K562 (cell line): ENCODE results near the gene NPB. TPM values are rescaled to one million over a fixed set of nuclear protein-coding genes. Genes with fewer than 3 reads are reported as not detected.
A peak's percentile ranks its signal among the peaks of the same experiment; 100 is the strongest.

Experiments
- ATAC-seq: fragments of 200-7000 bp; cut with Tn5 transposase; 3 replicates; pipeline ENCODE4 v1.9.1; 2020; ENCODE audit warnings: moderate library complexity
- BruUV-seq: library from RNA; stranded (reverse); fragments of 400-500 nt; replicated peaks from 2 replicates; lab custom pipeline; 2021; lab: Mats Ljungman, UMichigan
- CTCF ChIA-PET: fragments of 300-600 bp; formaldehyde crosslinking; extraction: SDS; loops from one replicate; lab custom pipeline; 2021; ENCODE audit warnings: low intra/inter-chr PET ratio; lab: Yijun Ruan, JAX
- POLR2A ChIA-PET: fragments of 300-600, 350-650 bp; sonication (Branson Sonifier 250); formaldehyde crosslinking; extraction: SDS; loops from one replicate; lab custom pipeline; 2021; ENCODE audit warnings: antibody characterized with exemption, inconsistent platforms; lab: Yijun Ruan, JAX
- DNase-seq, 4 experiments: peaks; one replicate each; pipeline versions ENCODE4 v3.0.0 to v3.0.0-alpha.2; 2011 to 2018; ENCODE audit warnings: low spot score in 3 of 4, mixed read lengths in 3 of 4; ENCODE audit errors: extremely low read depth in 1 of 4
- FAIRE-seq: peaks from 2 replicates; lab custom pipeline; 2011; peaks lifted over from hg19 to GRCh38; lab: Jason Lieb, UNC
- H2AFZ ChIP-seq: 2 replicates; pipeline ENCODE4 v1.6.0; 2011; ENCODE audit warnings: low read depth, low read length, control low read depth, inconsistent platforms
- H3K27ac ChIP-seq: fragments of 200-600 bp; 3 replicates; pipeline ENCODE4 v1.8.0; 2011; ENCODE audit warnings: low read depth, mild to moderate bottlenecking, control low read depth, inconsistent platforms, low read length, moderate library complexity, mixed read lengths; ENCODE audit errors: extremely low read depth
- H3K27me3 ChIP-seq, 2 experiments: fragments of 300-600 bp in 1 of 2; 2 replicates in 1 of 2; 3 replicates in 1 of 2; pipeline versions ENCODE4 v1.6.0 to v1.8.0; 2011; ENCODE audit warnings: inconsistent platforms in 2 of 2, low read length in 2 of 2, mild to moderate bottlenecking in 1 of 2, mixed read lengths in 1 of 2, moderate library complexity in 1 of 2; ENCODE audit not compliant: control insufficient read depth in 2 of 2, insufficient read depth in 2 of 2
- H3K36me3 ChIP-seq: fragments of 300-600 bp; 3 replicates; pipeline ENCODE4 v1.8.0; 2011; ENCODE audit warnings: mild to moderate bottlenecking, low read length, inconsistent platforms; ENCODE audit not compliant: control insufficient read depth, insufficient read depth
- H3K4me1 ChIP-seq, 2 experiments: fragments of 200-600 bp in 1 of 2; replicated peaks in 1 of 2; 2 replicates in 1 of 2; 3 replicates in 1 of 2; pipeline versions ENCODE4 v1.5.1 to v1.8.0; 2011; ENCODE audit warnings: inconsistent platforms in 2 of 2, low read length in 2 of 2, mild to moderate bottlenecking in 1 of 2, mixed read lengths in 1 of 2, moderate library complexity in 1 of 2; ENCODE audit not compliant: control insufficient read depth in 2 of 2, insufficient read depth in 2 of 2
- H3K4me2 ChIP-seq: 2 replicates; pipeline ENCODE4 v1.6.1; 2011; ENCODE audit warnings: low read length, control low read depth, inconsistent platforms, mixed read lengths; ENCODE audit not compliant: insufficient read depth
- H3K4me3 ChIP-seq: fragments of 200-600 bp; sonication (generic), shearing (Covaris generic); 2 replicates; pipeline ENCODE4 v1.5.1; 2016; ENCODE audit warnings: control low read depth, inconsistent platforms
- H3K79me2 ChIP-seq: fragments of 200-600 bp; 3 replicates; pipeline ENCODE4 v1.8.0; 2011; ENCODE audit warnings: low read length, inconsistent platforms; ENCODE audit not compliant: control insufficient read depth, insufficient read depth
- H3K9ac ChIP-seq, 2 experiments: 2 replicates each; pipeline versions ENCODE4 v1.6.0 to v1.6.1; 2011; ENCODE audit warnings: low read depth in 2 of 2, low read length in 2 of 2, control low read depth in 1 of 2, inconsistent platforms in 1 of 2, mild to moderate bottlenecking in 1 of 2, mixed read lengths in 1 of 2; ENCODE audit not compliant: insufficient read depth in 1 of 2
- H3K9me1 ChIP-seq: one replicate; pipeline ENCODE4 v1.6.0; 2011; ENCODE audit warnings: inconsistent platforms, mild to moderate bottlenecking, low read length, moderate library complexity; ENCODE audit not compliant: control insufficient read depth, insufficient read depth
- H3K9me3 ChIP-seq: replicated peaks from 2 replicates; pipeline ENCODE4 v1.5.1; 2011; ENCODE audit warnings: low read depth, low read length, inconsistent platforms; ENCODE audit not compliant: control insufficient read depth, insufficient read depth
- H4K20me1 ChIP-seq: replicated peaks from 2 replicates; pipeline ENCODE4 v1.6.1; 2011; ENCODE audit warnings: low read length, inconsistent platforms, mixed read lengths; ENCODE audit not compliant: control insufficient read depth, insufficient read depth
- ADNP ChIP-seq: fragments of 200-800 bp; sonication (Bioruptor generic); IDR thresholded peaks from 2 replicates; pipeline ENCODE4 v1.6.1; 2016; ENCODE audit warnings: missing genetic modification characterization, missing compliant biosample characterization
- ATF7 ChIP-seq: fragments of 450-650 bp; IDR thresholded peaks from 2 replicates; pipeline ENCODE4 v1.7.1; 2014; ENCODE audit warnings: mild to moderate bottlenecking, moderate library complexity
- MGA ChIP-seq: fragments of 450-650 bp; IDR thresholded peaks from 2 replicates; pipeline ENCODE4 v1.6.1; 2016; ENCODE audit warnings: mild to moderate bottlenecking, moderate library complexity
- PHB2 ChIP-seq: fragments of 450-650 bp; IDR thresholded peaks from 2 replicates; pipeline ENCODE4 v1.6.1; 2017; ENCODE audit warnings: low read depth
- RBBP5 ChIP-seq: fragments of 200-600 bp; sonication (generic); IDR thresholded peaks from 2 replicates; pipeline ENCODE4 v1.6.1; 2012; ENCODE audit warnings: borderline replicate concordance, mild to moderate bottlenecking, low read length, control low read depth, inconsistent platforms; ENCODE audit not compliant: insufficient read depth, poor library complexity, severe bottlenecking
- SMARCA5 ChIP-seq: fragments of 450-650 bp; IDR thresholded peaks from 2 replicates; pipeline ENCODE4 v1.6.1; 2016
- TAF7 ChIP-seq: fragments of 450-650 bp; IDR thresholded peaks from 2 replicates; pipeline ENCODE4 v1.6.1; 2016; ENCODE audit warnings: missing genetic modification characterization, missing compliant biosample characterization
- XRCC3 ChIP-seq: fragments of 450-650 bp; IDR thresholded peaks from 2 replicates; pipeline ENCODE4 v1.6.1; 2017; ENCODE audit warnings: mild to moderate bottlenecking, moderate library complexity
- WGBS: fragments of 100-300 bp; shearing (Covaris generic); methylation state at CpG from one replicate; pipeline ENCODE4 v1.1.6; 2016; ENCODE audit warnings: low coverage, mixed read lengths; ENCODE audit not compliant: insufficient coverage; ENCODE audit errors: missing lambda C conversion rate; 5-methylcytosine and 5-hydroxymethylcytosine counted together
- in situ Hi-C: fragments of 300-500 bp; cut with MboI; formaldehyde crosslinking; loops from 4 replicates; pipeline ENCODE4 v1.15.0; 2018; ENCODE audit warnings: inconsistent platforms, mixed read lengths
- intact Hi-C: fragments of 100-400 bp; cut with micrococcal nuclease; formaldehyde crosslinking; loops from 2 replicates; pipeline ENCODE4 v1.14.2; 2022
- polyA plus RNA-seq, 8 experiments: library from polyadenylated mRNA; depleted of rRNA in 4 of 8; stranded (reverse) in 5 of 8; unstranded in 3 of 8; fragments of >200 nt; fragmentation: Nextera tagmentation in 2 of 8; fragmentation: Illumina TruSeq in 1 of 8; extraction: Ambion mirVana in 2 of 8; extraction: Trizol in 1 of 8; gene quantifications; 2 replicates each; pipeline versions ENCODE4 v1.2.1 to v1.2.3, GENCODE V29; 2011 to 2014; ENCODE audit warnings: inconsistent platforms in 1 of 8, missing spikeins in 1 of 8
- total RNA-seq, 7 experiments: library from RNA; depleted of rRNA in 6 of 7; stranded (reverse); fragments of >200 nt in 6 of 7; fragmentation: Illumina TruSeq in 2 of 7; extraction: Trizol in 2 of 7; gene quantifications; 2 replicates each; pipeline versions ENCODE4 v1.2.1 to v1.2.3, GENCODE V29; 2011 to 2021; ENCODE audit warnings: low replicate concordance in 1 of 7

Gene NPB
- total and polyA plus RNA-seq, 9 of the 15 experiments (the other 6 are each of a cell fraction or from before 2014, with no cell fraction given), result 0.03 to 0.61 (median 0.14) TPM; not detected in 2

GRCh38 chr17:81928544-81929252, 26.7 kb downstream of the NPB start:
- FAIRE-seq (no peak), ATAC-seq (peak; percentile 0; the same call in 1 of the 3 replicates), DNase-seq (no peak)
- Histone ChIP-seq H4K20me1 (peaks cover 14% of the 10 kb centered on the region), H3K27ac (peak overlapping the region; percentile 70), H3K9me1 (peaks cover 9% of the 10 kb centered on the region), H3K27me3 (no peaks in the 10 kb centered on the region), H3K9me3 (no peaks in the 10 kb centered on the region), H3K4me1 (peaks cover 48 to 96% of the 10 kb centered on the region in 2 experiments), H2AFZ (peak overlapping the region; percentile 86), H3K4me2 (peak overlapping the region; percentile 89), H3K79me2 (peaks cover 54% of the 10 kb centered on the region), H3K4me3 (peak overlapping the region; percentile 81), H3K9ac (peak overlapping the region; percentile 76 to 95), H3K36me3 (peaks cover 13% of the 10 kb centered on the region; the same call in 2 of the 3 replicates)
- 28% methylated on average over 36 of the region's 44 CpGs for WGBS
- ChIA-PET CTCF (interaction anchor here (0.6 kb wide), 1 partner anchor 109 kb away, joined by 3 read pairs; the partner anchor contains the start of gene DCXR), POLR2A (interaction anchor here (0.6 to 3.8 kb wide), 11 partner anchors 8 to 719 kb away, joined by 3 to 21 read pairs (median 3); partner anchors contain the start of gene PYCR1)
- in situ Hi-C loops, result no loop called here
- intact Hi-C loops, result no loop called here
- TSS peak; percentile 48 for BruUV-seq
- TF ChIP-seq ATF7 (no peak), MGA (peak; percentile 53; the same call in 1 of the 2 replicates), TAF7 (tag) (no peak), PHB2 (no peak), RBBP5 (peak; percentile 18), ADNP (tag) (no peak), XRCC3 (no peak), SMARCA5 (0 out of 2 replicates have a peak, but pooled peaks have one; percentile 38)
